Vagina (tissue), 2 donors: ENCODE data around the gene APOBEC3B.

ENCODE experiments used
- POLR2A ChIP-seq, 2 donors: fragments of 450-650 bp; IDR thresholded peaks; one replicate each; pipeline ENCODE4 v1.6.1; 2017; ENCODE audit warnings: antibody characterized with exemption in 2 of 2, mild to moderate bottlenecking in 2 of 2, moderate library complexity in 2 of 2
- POLR2AphosphoS5 ChIP-seq, 2 donors: sonication (generic); formaldehyde crosslinking; IDR thresholded peaks; one replicate each; pipeline ENCODE4 v1.9.0; 2017; ENCODE audit warnings: antibody characterized with exemption in 2 of 2, mild to moderate bottlenecking in 2 of 2, low read depth in 1 of 2; ENCODE audit not compliant: insufficient read depth in 1 of 2
- TF ChIP-seq, protein P1 (sequence below), 3 experiments: fragments of 450-650 bp in 2 of 3; fragments of 200-600 bp in 1 of 3; sonication (generic) in 1 of 3; IDR thresholded peaks; one replicate each; pipeline ENCODE4 v1.5.1; 2017 to 2019; ENCODE audit warnings: antibody characterized with exemption in 3 of 3, mild to moderate bottlenecking in 2 of 3, moderate library complexity in 2 of 3

DNA sequence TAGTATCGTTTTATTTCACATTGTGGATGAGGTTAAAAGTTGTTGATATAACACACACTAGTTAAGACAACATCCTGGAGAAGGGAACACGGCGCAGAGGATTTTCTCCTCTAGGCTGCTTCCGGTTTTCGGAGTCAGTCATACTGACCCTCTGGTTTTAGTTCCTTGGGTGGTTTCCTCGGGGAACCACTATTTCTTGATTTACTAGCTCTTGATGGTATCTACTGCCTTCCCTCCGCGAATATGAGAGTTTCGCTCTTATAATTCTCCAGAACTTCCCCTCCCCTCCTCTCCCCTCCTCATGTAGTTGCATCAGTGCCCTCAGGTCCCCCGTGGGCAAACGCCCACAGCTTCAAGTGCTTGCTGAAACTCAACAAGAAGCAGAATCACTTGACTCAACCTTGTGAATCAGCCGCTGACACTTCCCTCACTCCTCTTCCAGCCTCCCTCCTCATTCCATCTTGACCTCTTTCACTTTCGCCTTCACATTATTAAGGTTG lies 40.6 kb upstream of the APOBEC3B start:
- TF ChIP-seq, protein P1, sequence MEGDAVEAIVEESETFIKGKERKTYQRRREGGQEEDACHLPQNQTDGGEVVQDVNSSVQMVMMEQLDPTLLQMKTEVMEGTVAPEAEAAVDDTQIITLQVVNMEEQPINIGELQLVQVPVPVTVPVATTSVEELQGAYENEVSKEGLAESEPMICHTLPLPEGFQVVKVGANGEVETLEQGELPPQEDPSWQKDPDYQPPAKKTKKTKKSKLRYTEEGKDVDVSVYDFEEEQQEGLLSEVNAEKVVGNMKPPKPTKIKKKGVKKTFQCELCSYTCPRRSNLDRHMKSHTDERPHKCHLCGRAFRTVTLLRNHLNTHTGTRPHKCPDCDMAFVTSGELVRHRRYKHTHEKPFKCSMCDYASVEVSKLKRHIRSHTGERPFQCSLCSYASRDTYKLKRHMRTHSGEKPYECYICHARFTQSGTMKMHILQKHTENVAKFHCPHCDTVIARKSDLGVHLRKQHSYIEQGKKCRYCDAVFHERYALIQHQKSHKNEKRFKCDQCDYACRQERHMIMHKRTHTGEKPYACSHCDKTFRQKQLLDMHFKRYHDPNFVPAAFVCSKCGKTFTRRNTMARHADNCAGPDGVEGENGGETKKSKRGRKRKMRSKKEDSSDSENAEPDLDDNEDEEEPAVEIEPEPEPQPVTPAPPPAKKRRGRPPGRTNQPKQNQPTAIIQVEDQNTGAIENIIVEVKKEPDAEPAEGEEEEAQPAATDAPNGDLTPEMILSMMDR (IDR thresholded peaks at IDR 0.05) = no peak
- TF ChIP-seq POLR2A (IDR thresholded peaks at IDR 0.05) (no peak), POLR2AphosphoS5 (IDR thresholded peaks at IDR 0.05; ENCODE audit: insufficient read depth in 1 of 2, low read depth in 1 of 2) (no peak)
